Endothelial cell of umbilical vein (primary cell): ENCODE results near the gene NEDD1. TPM values are rescaled to one million over a fixed set of nuclear protein-coding genes. Genes with fewer than 3 reads are reported as not detected.
A peak's percentile ranks its signal among the peaks of the same experiment; 100 is the strongest.

ENCODE experiments used
- BruUV-seq: library from RNA; stranded (reverse); fragments of 400-500 nt; replicated peaks from 2 replicates; lab custom pipeline; 2021; lab: Mats Ljungman, UMichigan
- CTCF ChIA-PET: fragments of 300-600, 350-600 bp; sonication (Branson Sonifier 250); formaldehyde crosslinking; loops from one replicate; lab custom pipeline; 2021; ENCODE audit warnings: antibody characterized with exemption, inconsistent platforms; lab: Charles Lee
- POLR2A ChIA-PET: fragments of 300-600, 350-600 bp; sonication (Branson Sonifier 250); formaldehyde crosslinking; loops from one replicate; lab custom pipeline; 2021; ENCODE audit warnings: antibody characterized with exemption, inconsistent platforms; lab: Charles Lee
- DNase-seq: peaks from one replicate; pipeline ENCODE4 v3.0.0-alpha.2; 2011; ENCODE audit warnings: low read depth, low spot score
- FAIRE-seq: peaks from 2 replicates; lab custom pipeline; 2011; peaks lifted over from hg19 to GRCh38; lab: Jason Lieb, UNC
- H2AFZ ChIP-seq: 2 replicates; pipeline ENCODE4 v1.6.0; 2012; ENCODE audit warnings: low read depth, low read length, control low read depth, inconsistent platforms
- H3K27ac ChIP-seq: 2 replicates; pipeline ENCODE4 v1.5.1; 2011; ENCODE audit warnings: low read depth, mild to moderate bottlenecking, control low read depth, low read length, moderate library complexity; ENCODE audit not compliant: insufficient read depth
- H3K27me3 ChIP-seq, 2 experiments: 2 replicates each; pipeline versions ENCODE4 v1.6.0 to v1.6.1; 2011; ENCODE audit warnings: low read length in 2 of 2, mixed read lengths in 1 of 2; ENCODE audit not compliant: control insufficient read depth in 2 of 2, insufficient read depth in 2 of 2
- H3K36me3 ChIP-seq, 2 experiments: 2 replicates in 1 of 2; 3 replicates in 1 of 2; pipeline ENCODE4 v1.5.1; 2011; ENCODE audit warnings: low read length in 2 of 2, mild to moderate bottlenecking in 1 of 2, moderate library complexity in 1 of 2; ENCODE audit not compliant: control insufficient read depth in 2 of 2, insufficient read depth in 2 of 2; ENCODE audit errors: extremely low read depth in 1 of 2
- H3K4me1 ChIP-seq: 3 replicates; pipeline ENCODE4 v1.5.1; 2011; ENCODE audit warnings: mild to moderate bottlenecking, low read length; ENCODE audit not compliant: control insufficient read depth, insufficient read depth; ENCODE audit errors: extremely low read depth
- H3K4me2 ChIP-seq: 2 replicates; pipeline ENCODE4 v1.6.1; 2011; ENCODE audit warnings: low read length, control low read depth, mixed read lengths; ENCODE audit not compliant: insufficient read depth
- H3K4me3 ChIP-seq, 3 experiments: fragments of 200-600 bp in 1 of 3; sonication (generic), shearing (Covaris generic) in 1 of 3; replicated peaks in 1 of 3; 2 replicates each; pipeline ENCODE4 v1.5.1; 2011 to 2016; ENCODE audit warnings: control low read depth in 3 of 3, low read length in 3 of 3, mild to moderate bottlenecking in 2 of 3, inconsistent platforms in 1 of 3, low read depth in 1 of 3, moderate library complexity in 1 of 3; ENCODE audit not compliant: insufficient read depth in 1 of 3
- H3K79me2 ChIP-seq: 2 replicates; pipeline ENCODE4 v1.6.0; 2012; ENCODE audit warnings: low read length, inconsistent platforms; ENCODE audit not compliant: control insufficient read depth, insufficient read depth
- H3K9ac ChIP-seq: replicated peaks from 2 replicates; pipeline ENCODE3; 2011; ENCODE audit warnings: low read length, control low read depth; ENCODE audit not compliant: insufficient read depth; ENCODE audit errors: extremely low read depth
- H3K9me1 ChIP-seq: replicated peaks from 3 replicates; pipeline ENCODE4 v1.6.0; 2011; ENCODE audit warnings: mild to moderate bottlenecking, low read length; ENCODE audit not compliant: control insufficient read depth, insufficient read depth; ENCODE audit errors: extremely low read depth
- H3K9me3 ChIP-seq: replicated peaks from 2 replicates; pipeline ENCODE4 v1.5.1; 2012; ENCODE audit warnings: low read length, inconsistent platforms; ENCODE audit not compliant: control insufficient read depth, insufficient read depth
- H4K20me1 ChIP-seq: replicated peaks from 2 replicates; pipeline ENCODE3; 2011; ENCODE audit warnings: mild to moderate bottlenecking, low read length; ENCODE audit not compliant: control insufficient read depth, insufficient read depth; ENCODE audit errors: extremely low read depth
- EZH2 ChIP-seq: IDR thresholded peaks from 2 replicates; pipeline ENCODE4 v1.6.1; 2012; ENCODE audit warnings: borderline replicate concordance, low read depth, mild to moderate bottlenecking, moderate library complexity, low read length, inconsistent platforms; ENCODE audit not compliant: severe bottlenecking
- FOS ChIP-seq: IDR thresholded peaks from 2 replicates; pipeline ENCODE4 v1.6.1; 2011; ENCODE audit warnings: mild to moderate bottlenecking, low read length, moderate library complexity, borderline replicate concordance; ENCODE audit not compliant: insufficient read depth
- JUN ChIP-seq: IDR thresholded peaks from 2 replicates; pipeline ENCODE4 v1.6.1; 2011; ENCODE audit warnings: borderline replicate concordance, low read depth; ENCODE audit not compliant: insufficient read length, insufficient read depth
- POLR2A ChIP-seq: IDR thresholded peaks from 2 replicates; pipeline ENCODE4 v1.6.1; 2012; ENCODE audit warnings: low read depth, mild to moderate bottlenecking, control low read depth, low read length
- dilution Hi-C: fragments of 300-500 bp; cut with MboI; formaldehyde crosslinking; loops from one replicate; pipeline ENCODE4 v1.15.0; 2019; ENCODE audit warnings: low sequenced_read_pairs; ENCODE audit not compliant: extremely low pct_ligation_motif_present
- intact Hi-C: fragments of 100-400 bp; cut with micrococcal nuclease; formaldehyde crosslinking; loops from one replicate; pipeline ENCODE4 v1.10.0; 2022
- polyA plus RNA-seq, 4 experiments: library from polyadenylated mRNA; depleted of rRNA in 3 of 4; stranded (reverse) in 3 of 4; unstranded in 1 of 4; fragments of >200 nt; gene quantifications; 2 replicates each; pipeline versions ENCODE4 v1.2.1 to v1.2.3, GENCODE V29; 2011 to 2012; ENCODE audit warnings: missing spikeins in 1 of 4
- total RNA-seq: library from RNA; stranded (reverse); gene quantifications from 2 replicates; pipeline ENCODE4 v1.2.3, GENCODE V29; 2021

NEDD1 gene
- total and polyA plus RNA-seq, 2 donors (not counting 3 experiments of a cell fraction or from before 2014, with no cell fraction given) = 9.8 to 25.4 TPM

GRCh38 chr12:96980991-96981414 lies 73.9 kb downstream of the NEDD1 start:
- ChIA-PET POLR2A (no interaction called here), CTCF (no interaction called here)
- H3K4me3 ChIP-seq = no peak overlapping the region
- H3K27me3 ChIP-seq = peaks cover 4 to 5% of the 10 kb centered on the region in 2 experiments
- no peaks in the 10 kb centered on the region for H3K79me2 ChIP-seq
- no peak overlapping the region for H3K9ac ChIP-seq
- DNase-seq (peak; percentile 82), FAIRE-seq (peak; percentile 65)
- intact Hi-C loops (loop anchor here (1.0 to 5.0 kb wide), 2 partner anchors 403 to 924 kb away; no protein-coding TSS in a partner anchor), dilution Hi-C loops (no loop called here)
- BruUV-seq = no TSS peak
- H4K20me1 ChIP-seq = no peaks in the 10 kb centered on the region
- no peak overlapping the region for H3K27ac ChIP-seq
- TF ChIP-seq JUN (peak; percentile 72), FOS (peak; percentile 66), EZH2 (no peak)
- no peaks in the 10 kb centered on the region for H3K9me1 ChIP-seq
- H3K9me3 ChIP-seq = no peaks in the 10 kb centered on the region
- H3K36me3 ChIP-seq = no peaks in the 10 kb centered on the region
- H2AFZ ChIP-seq = no peak overlapping the region
- no peak overlapping the region for H3K4me2 ChIP-seq
- H3K4me1 ChIP-seq = peaks cover 5% of the 10 kb centered on the region

DNA sequence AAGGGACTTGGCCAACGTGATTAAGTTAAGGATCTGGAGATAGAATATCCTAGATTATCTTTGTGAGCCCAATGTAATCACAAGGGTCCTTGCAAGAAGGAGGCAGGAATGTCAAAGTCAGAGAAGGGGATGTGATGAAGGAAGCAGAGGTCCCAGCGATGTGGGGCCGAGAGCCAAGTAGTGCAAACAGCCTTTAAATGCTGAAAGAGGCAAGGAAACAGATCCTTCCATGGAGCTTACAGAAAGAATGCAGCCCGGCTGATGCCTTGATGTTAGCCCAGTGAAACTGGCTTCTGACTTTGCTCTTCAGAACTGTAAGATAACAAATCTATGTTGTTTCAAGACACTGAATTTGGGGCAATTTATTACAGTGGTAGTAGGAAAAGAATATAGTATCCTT lies 74.9 kb downstream of the NEDD1 start:
- POLR2A ChIA-PET = no interaction called here
- FAIRE-seq = no peak
- BruUV-seq = no TSS peak

More for the DNA sequence above, 74.9 kb downstream of the NEDD1 start:
- CTCF ChIA-PET = no interaction called here
- Histone ChIP-seq H3K36me3 (no peaks in the 10 kb centered on the region), H3K9me3 (no peaks in the 10 kb centered on the region), H3K27ac (no peak overlapping the region), H3K4me3 (no peak overlapping the region), H4K20me1 (no peaks in the 10 kb centered on the region), H3K4me2 (no peak overlapping the region), H2AFZ (no peak overlapping the region), H3K9ac (no peak overlapping the region), H3K79me2 (no peaks in the 10 kb centered on the region), H3K4me1 (peaks cover 7% of the 10 kb centered on the region), H3K27me3 (peaks cover 5 to 13% of the 10 kb centered on the region in 2 experiments), H3K9me1 (no peaks in the 10 kb centered on the region)
- no peak for TF ChIP-seq POLR2A
- no peak for TF ChIP-seq FOS
- dilution Hi-C loops = no loop called here
- no peak for DNase-seq
- intact Hi-C loops = loop anchor here (1.0 to 5.0 kb wide), 2 partner anchors 404 to 925 kb away; no protein-coding TSS in a partner anchor
